Measurements from ENCODE around the gene PACS1. TPM values are rescaled to one million over a fixed set of nuclear protein-coding genes. Genes with fewer than 3 reads are reported as not detected.

The PACS1 gene
- total and polyA plus RNA-seq, 2 donors (not counting 1 experiment from before 2014, with no cell fraction given) = 25.9 to 28.5 TPM

DNA sequence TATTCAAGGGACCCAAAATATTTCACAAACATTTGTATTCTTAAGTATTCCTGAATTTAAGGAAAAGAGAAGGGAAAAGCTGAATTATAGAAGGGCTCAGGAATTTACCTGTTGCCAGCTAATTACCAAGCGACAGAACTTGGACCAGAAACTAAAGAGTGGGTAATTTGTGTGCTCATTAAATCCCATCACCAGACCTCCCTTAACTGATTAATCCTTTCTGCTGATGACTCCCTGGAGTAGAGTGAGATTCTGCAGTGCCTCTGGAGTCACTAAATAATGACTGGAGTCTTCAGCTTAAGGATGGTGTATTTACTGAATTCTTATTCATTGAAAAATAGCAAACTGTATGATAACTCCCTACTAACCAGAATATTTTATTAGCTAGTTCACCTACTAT lies 124.3 kb downstream of the PACS1 start:
- Histone ChIP-seq H3K9ac (ENCODE audit: insufficient read depth, low read length) (no peak overlapping the region), H3K4me1 (ENCODE audit: control insufficient read depth, extremely low read depth, insufficient read depth, low read length) (peaks cover 6% of the 10 kb centered on the region), H4K20me1 (ENCODE audit: control insufficient read depth, extremely low read depth, insufficient read depth, low read length) (no peaks in the 10 kb centered on the region), H3K27ac (ENCODE audit: insufficient read depth, low read length) (no peak overlapping the region), H3K79me2 (ENCODE audit: control insufficient read depth, insufficient read depth, low read length) (no peaks in the 10 kb centered on the region), H3K4me2 (ENCODE audit: extremely low read depth, insufficient read depth, low read length) (no peak overlapping the region), H3K4me3 (replicated peaks in 1 of 4; ENCODE audit: control extremely low read depth in 1 of 4, insufficient read depth in 1 of 4, low read depth in 3 of 4, low read length in 4 of 4) (no peak overlapping the region), H2AFZ (ENCODE audit: low read length) (no peak overlapping the region), H3K36me3 (ENCODE audit: control insufficient read depth, insufficient read depth, low read length) (no peaks in the 10 kb centered on the region), H3K9me3 (ENCODE audit: control insufficient read depth, insufficient read depth, low read depth, low read length) (no peaks in the 10 kb centered on the region), H3K27me3 (ENCODE audit: control insufficient read depth, insufficient read depth, low read length) (no peaks in the 10 kb centered on the region)
- TF ChIP-seq, protein P1, sequence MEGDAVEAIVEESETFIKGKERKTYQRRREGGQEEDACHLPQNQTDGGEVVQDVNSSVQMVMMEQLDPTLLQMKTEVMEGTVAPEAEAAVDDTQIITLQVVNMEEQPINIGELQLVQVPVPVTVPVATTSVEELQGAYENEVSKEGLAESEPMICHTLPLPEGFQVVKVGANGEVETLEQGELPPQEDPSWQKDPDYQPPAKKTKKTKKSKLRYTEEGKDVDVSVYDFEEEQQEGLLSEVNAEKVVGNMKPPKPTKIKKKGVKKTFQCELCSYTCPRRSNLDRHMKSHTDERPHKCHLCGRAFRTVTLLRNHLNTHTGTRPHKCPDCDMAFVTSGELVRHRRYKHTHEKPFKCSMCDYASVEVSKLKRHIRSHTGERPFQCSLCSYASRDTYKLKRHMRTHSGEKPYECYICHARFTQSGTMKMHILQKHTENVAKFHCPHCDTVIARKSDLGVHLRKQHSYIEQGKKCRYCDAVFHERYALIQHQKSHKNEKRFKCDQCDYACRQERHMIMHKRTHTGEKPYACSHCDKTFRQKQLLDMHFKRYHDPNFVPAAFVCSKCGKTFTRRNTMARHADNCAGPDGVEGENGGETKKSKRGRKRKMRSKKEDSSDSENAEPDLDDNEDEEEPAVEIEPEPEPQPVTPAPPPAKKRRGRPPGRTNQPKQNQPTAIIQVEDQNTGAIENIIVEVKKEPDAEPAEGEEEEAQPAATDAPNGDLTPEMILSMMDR (conservative IDR thresholded peaks at IDR 0.05 in 1 of 2, IDR thresholded peaks at IDR 0.05 in 1 of 2; ENCODE audit: low read depth in 1 of 2, low read length in 2 of 2) = no peak
- no peak for TF ChIP-seq EZH2 (IDR thresholded peaks at IDR 0.05; ENCODE audit: low read length, missing control alignments)
- no peak for DNase-seq (ENCODE audit: low read depth in 2 of 2)

DNA sequence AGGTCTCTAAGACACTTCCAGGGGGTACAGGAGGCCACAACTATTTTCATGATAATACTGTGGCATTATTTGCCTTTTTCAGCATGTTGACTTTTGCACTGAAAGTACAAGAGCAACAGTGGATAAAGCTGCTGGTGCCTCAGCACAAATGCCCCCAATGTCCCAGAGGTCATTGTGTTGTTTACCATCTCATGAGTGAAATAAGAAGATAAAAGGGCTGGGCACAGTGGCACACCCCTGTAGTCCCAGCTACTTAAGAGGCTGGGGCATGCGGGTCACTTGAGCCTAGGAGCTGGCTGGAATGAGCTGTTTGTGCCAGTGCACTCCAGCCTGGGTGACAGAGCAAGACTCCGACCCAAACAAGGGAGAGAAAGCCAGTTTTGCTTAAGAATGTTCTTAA lies 125.8 kb downstream of the PACS1 start:
- Histone ChIP-seq H2AFZ (ENCODE audit: low read length) (no peak overlapping the region), H4K20me1 (ENCODE audit: control insufficient read depth, extremely low read depth, insufficient read depth, low read length) (no peaks in the 10 kb centered on the region), H3K4me1 (ENCODE audit: control insufficient read depth, extremely low read depth, insufficient read depth, low read length) (peaks cover 6% of the 10 kb centered on the region), H3K9ac (ENCODE audit: insufficient read depth, low read length) (no peak overlapping the region), H3K4me2 (ENCODE audit: extremely low read depth, insufficient read depth, low read length) (no peak overlapping the region), H3K27me3 (ENCODE audit: control insufficient read depth, insufficient read depth, low read length) (no peaks in the 10 kb centered on the region), H3K9me3 (ENCODE audit: control insufficient read depth, insufficient read depth, low read depth, low read length) (no peaks in the 10 kb centered on the region), H3K36me3 (ENCODE audit: control insufficient read depth, insufficient read depth, low read length) (no peaks in the 10 kb centered on the region), H3K4me3 (replicated peaks in 1 of 4; ENCODE audit: control extremely low read depth in 1 of 4, insufficient read depth in 1 of 4, low read depth in 3 of 4, low read length in 4 of 4) (no peak overlapping the region), H3K79me2 (ENCODE audit: control insufficient read depth, insufficient read depth, low read length) (no peaks in the 10 kb centered on the region), H3K27ac (ENCODE audit: insufficient read depth, low read length) (no peak overlapping the region)
- TF ChIP-seq, protein P1 (conservative IDR thresholded peaks at IDR 0.05 in 1 of 2, IDR thresholded peaks at IDR 0.05 in 1 of 2; ENCODE audit: low read depth in 1 of 2, low read length in 2 of 2) = no peak
- no peak for TF ChIP-seq EZH2 (IDR thresholded peaks at IDR 0.05; ENCODE audit: low read length, missing control alignments)
- DNase-seq (ENCODE audit: low read depth in 2 of 2) = no peak

GRCh38 chr11:66203847-66204246 lies 133.8 kb downstream of the PACS1 start:
- Histone ChIP-seq H3K27ac (ENCODE audit: insufficient read depth, low read length) (no peak overlapping the region), H3K36me3 (ENCODE audit: control insufficient read depth, insufficient read depth, low read length) (no peaks in the 10 kb centered on the region), H3K9ac (ENCODE audit: insufficient read depth, low read length) (no peak overlapping the region), H3K4me2 (ENCODE audit: extremely low read depth, insufficient read depth, low read length) (no peak overlapping the region), H2AFZ (ENCODE audit: low read length) (no peak overlapping the region), H3K27me3 (ENCODE audit: control insufficient read depth, insufficient read depth, low read length) (no peaks in the 10 kb centered on the region), H3K9me3 (ENCODE audit: control insufficient read depth, insufficient read depth, low read depth, low read length) (no peaks in the 10 kb centered on the region), H3K4me3 (replicated peaks in 1 of 4; ENCODE audit: control extremely low read depth in 1 of 4, insufficient read depth in 1 of 4, low read depth in 3 of 4, low read length in 4 of 4) (no peak overlapping the region), H3K79me2 (ENCODE audit: control insufficient read depth, insufficient read depth, low read length) (no peaks in the 10 kb centered on the region), H4K20me1 (ENCODE audit: control insufficient read depth, extremely low read depth, insufficient read depth, low read length) (no peaks in the 10 kb centered on the region), H3K4me1 (ENCODE audit: control insufficient read depth, extremely low read depth, insufficient read depth, low read length) (no peaks in the 10 kb centered on the region)
- DNase-seq (ENCODE audit: low read depth in 2 of 2) = no peak
- TF ChIP-seq, protein P1 (conservative IDR thresholded peaks at IDR 0.05 in 1 of 2, IDR thresholded peaks at IDR 0.05 in 1 of 2; ENCODE audit: low read depth in 1 of 2, low read length in 2 of 2) = no peak
- no peak for TF ChIP-seq EZH2 (IDR thresholded peaks at IDR 0.05; ENCODE audit: low read length, missing control alignments)

All from fibroblast of lung (primary cell).